ENCODE results near the gene WWOX. TPM values are rescaled to one million over a fixed set of nuclear protein-coding genes. Genes with fewer than 3 reads are reported as not detected.

Gene WWOX
- total and polyA plus RNA-seq, 2 of the 13 experiments (the other 11 are each of a cell fraction or from before 2014, with no cell fraction given): 9.1 to 37.4 TPM

- no peak for TF ChIP-seq KLF15 (CRISPR knock-in tag; IDR thresholded peaks at IDR 0.05; ENCODE audit: borderline replicate concordance)
- TF ChIP-seq KLF16 (CRISPR knock-in tag; IDR thresholded peaks at IDR 0.05): no peak
- TF ChIP-seq ZBTB43 (CRISPR knock-in tag; conservative IDR thresholded peaks at IDR 0.05): no peak
- no peak for TF ChIP-seq SIX4 (CRISPR knock-in tag; IDR thresholded peaks at IDR 0.05)
- TF ChIP-seq GLI4 (CRISPR knock-in tag; IDR thresholded peaks at IDR 0.05; ENCODE audit: borderline replicate concordance): no peak
- TF ChIP-seq SMARCC2 (IDR thresholded peaks at IDR 0.05): no peak
- TF ChIP-seq CREBL2 (CRISPR knock-in tag; IDR thresholded peaks at IDR 0.05; ENCODE audit: borderline replicate concordance): no peak
- no peak for TF ChIP-seq GABPA (IDR thresholded peaks at IDR 0.05; ENCODE audit: low read depth, low read length)
- TF ChIP-seq GABPA (CRISPR knock-in tag; IDR thresholded peaks at IDR 0.05; ENCODE audit: low read depth): peak; percentile 92
- no peak for TF ChIP-seq FOXO1 (CRISPR knock-in tag; IDR thresholded peaks at IDR 0.05)
- TF ChIP-seq ZNF687 (CRISPR knock-in tag; IDR thresholded peaks at IDR 0.05): no peak
- no peak for TF ChIP-seq ZNF761 (CRISPR knock-in tag; conservative IDR thresholded peaks at IDR 0.05)
- TF ChIP-seq HNRNPLL (IDR thresholded peaks at IDR 0.05; ENCODE audit: low read depth, low read length, poor library complexity, severe bottlenecking): no peak
- TF ChIP-seq ZNF724P (CRISPR knock-in tag; IDR thresholded peaks at IDR 0.05; ENCODE audit: borderline replicate concordance): no peak
- no peak for TF ChIP-seq MAF1 (CRISPR knock-in tag; IDR thresholded peaks at IDR 0.05; ENCODE audit: borderline replicate concordance)
- TF ChIP-seq ZNF33A (CRISPR knock-in tag; IDR thresholded peaks at IDR 0.05; ENCODE audit: borderline replicate concordance): peak; percentile 71; the same call in 1 of the 2 replicates
- no peak for TF ChIP-seq BHLHE40 (IDR thresholded peaks at IDR 0.05; ENCODE audit: low read length)
- no peak for TF ChIP-seq ZNF281 (CRISPR knock-in tag; IDR thresholded peaks at IDR 0.05; ENCODE audit: borderline replicate concordance)
- no peak for TF ChIP-seq SOX5 (CRISPR knock-in tag; IDR thresholded peaks at IDR 0.05; ENCODE audit: borderline replicate concordance)
- TF ChIP-seq ESRRA (CRISPR knock-in tag; IDR thresholded peaks at IDR 0.05; ENCODE audit: low read depth): no peak
- no peak for TF ChIP-seq FOXA1 (IDR thresholded peaks at IDR 0.05)
- TF ChIP-seq FOXA1 (CRISPR knock-in tag; IDR thresholded peaks at IDR 0.05): no peak
- TF ChIP-seq ATM (IDR thresholded peaks at IDR 0.05; ENCODE audit: borderline replicate concordance): no peak
- no peak for TF ChIP-seq ZNF616 (CRISPR knock-in tag; IDR thresholded peaks at IDR 0.05; ENCODE audit: low read depth)
Measured at GRCh38 chr16:78796221-78796866, 696.9 kb downstream of the WWOX start (continued).
